ENCODE data around the gene FAS. TPM values are rescaled to one million over a fixed set of nuclear protein-coding genes. Genes with fewer than 3 reads are reported as not detected.

The FAS gene
- polyA plus RNA-seq, 1 of the 3 experiments (the other 2 are of a cell fraction), result 31.5 TPM

DNA sequence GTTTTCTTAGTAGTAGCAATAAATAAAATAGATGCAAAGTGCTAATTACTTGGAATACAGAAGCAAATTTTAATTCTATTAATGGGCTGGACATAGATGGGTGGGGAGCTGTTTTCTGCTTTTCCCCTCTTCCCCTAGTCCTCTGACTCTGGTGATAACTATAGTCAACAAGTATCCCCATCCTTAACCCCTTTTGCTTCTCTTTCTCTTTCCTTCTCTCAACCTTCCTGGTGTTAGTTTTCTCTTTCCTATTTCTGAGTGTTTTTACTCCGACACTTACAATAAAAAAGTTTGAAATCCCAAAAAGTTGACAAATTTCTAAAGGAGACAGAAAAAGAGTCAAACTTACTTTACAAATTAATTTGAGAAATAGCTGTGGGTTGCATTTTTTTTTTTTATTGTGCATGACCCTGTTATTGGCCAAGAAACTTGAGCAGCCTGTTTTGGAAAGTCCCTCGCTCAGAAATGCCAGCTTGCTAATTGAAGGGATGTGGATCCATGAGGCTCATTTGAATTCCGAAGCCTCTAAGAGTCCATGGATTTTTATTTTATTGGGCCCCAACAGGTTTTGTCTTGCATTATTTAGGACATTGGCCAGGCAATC lies 2.4 kb downstream of the FAS start:
- Histone ChIP-seq H3K4me1 (ENCODE audit: control insufficient read depth in 1 of 2, insufficient read depth in 2 of 2, low read depth in 1 of 2, low read length in 1 of 2) (peaks cover 8 to 20% of the 10 kb centered on the region in 2 experiments; a peak in 3 of 4 replicates), H3K4me3 (ENCODE audit: low read depth in 2 of 2, low read length in 1 of 2) (peak overlapping the region; percentile 17 to 28; a peak in 3 of 4 replicates), H3K9ac (no peak overlapping the region), H3K9me2 (no peaks in the 10 kb centered on the region), H3K4me2 (peak overlapping the region; percentile 91), H3K27ac (ENCODE audit: low read depth in 2 of 2, low read length in 1 of 2) (peak overlapping the region in 1 of 2 experiments; percentile 11; a peak in 1 of 4 replicates), H3K9me3 (no peaks in the 10 kb centered on the region), H3K79me2 (ENCODE audit: insufficient read depth) (peaks cover 64% of the 10 kb centered on the region), H4K20me1 (ENCODE audit: insufficient read depth) (no peaks in the 10 kb centered on the region), H3F3A (replicated peaks; ENCODE audit: insufficient read depth) (peaks cover 15% of the 10 kb centered on the region), H3K27me3 (ENCODE audit: insufficient read depth) (no peaks in the 10 kb centered on the region), H3K36me3 (replicated peaks in 1 of 2; ENCODE audit: control insufficient read depth in 1 of 2, insufficient read depth in 2 of 2, low read length in 1 of 2) (peaks cover 0 to 5% of the 10 kb centered on the region in 2 experiments), H2AFZ (ENCODE audit: low read depth) (no peak overlapping the region)
- TF ChIP-seq, protein P1, sequence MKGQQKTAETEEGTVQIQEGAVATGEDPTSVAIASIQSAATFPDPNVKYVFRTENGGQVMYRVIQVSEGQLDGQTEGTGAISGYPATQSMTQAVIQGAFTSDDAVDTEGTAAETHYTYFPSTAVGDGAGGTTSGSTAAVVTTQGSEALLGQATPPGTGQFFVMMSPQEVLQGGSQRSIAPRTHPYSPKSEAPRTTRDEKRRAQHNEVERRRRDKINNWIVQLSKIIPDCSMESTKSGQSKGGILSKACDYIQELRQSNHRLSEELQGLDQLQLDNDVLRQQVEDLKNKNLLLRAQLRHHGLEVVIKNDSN (IDR thresholded peaks at IDR 0.05; ENCODE audit: borderline replicate concordance, low read depth), result no peak
- TF ChIP-seq EP300 (IDR thresholded peaks at IDR 0.05; ENCODE audit: borderline replicate concordance in 1 of 2, low read depth in 1 of 2, low read length in 1 of 2), result no peak
- no peak for TF ChIP-seq MXI1 (IDR thresholded peaks at IDR 0.05; ENCODE audit: low read depth, low read length)
- no peak for TF ChIP-seq RAD21 (IDR thresholded peaks at IDR 0.05; ENCODE audit: low read length)
- TF ChIP-seq CHD2 (IDR thresholded peaks at IDR 0.05; ENCODE audit: low read length, partially characterized antibody), result no peak
- no peak for TF ChIP-seq RCOR1 (IDR thresholded peaks at IDR 0.05; ENCODE audit: low read length)
- TF ChIP-seq GATA2 (CRISPR knock-in tag; IDR thresholded peaks at IDR 0.05), result no peak
- no peak for TF ChIP-seq MEF2A (IDR thresholded peaks at IDR 0.05; ENCODE audit: borderline replicate concordance, low read depth)
- TF ChIP-seq FOXJ3 (CRISPR knock-in tag; IDR thresholded peaks at IDR 0.05), result no peak
- TF ChIP-seq ELF1 (IDR thresholded peaks at IDR 0.05), result no peak
- no peak for TF ChIP-seq SIN3A (IDR thresholded peaks at IDR 0.05; ENCODE audit: borderline replicate concordance, low read depth, low read length)
- no peak for TF ChIP-seq POLR2AphosphoS5 (IDR thresholded peaks at IDR 0.05; ENCODE audit: low read depth, low read length)
- TF ChIP-seq FOXM1 (IDR thresholded peaks at IDR 0.05; ENCODE audit: low read depth), result no peak
- no peak for TF ChIP-seq NRF1 (IDR thresholded peaks at IDR 0.05; ENCODE audit: low read depth, low read length)
- DNase-seq, result no peak
- CTCF ChIA-PET, result interaction anchor here (1.0 to 13.7 kb wide), 8 partner anchors 16 to 225 kb away, joined by 4 to 314 read pairs (median 17); no protein-coding TSS in a partner anchor
- WGBS (ENCODE audit: low lambda C conversion rate), result 51% methylated on average over 3 of the region's 3 CpGs
- POLR2A ChIA-PET, result no interaction called here

DNA sequence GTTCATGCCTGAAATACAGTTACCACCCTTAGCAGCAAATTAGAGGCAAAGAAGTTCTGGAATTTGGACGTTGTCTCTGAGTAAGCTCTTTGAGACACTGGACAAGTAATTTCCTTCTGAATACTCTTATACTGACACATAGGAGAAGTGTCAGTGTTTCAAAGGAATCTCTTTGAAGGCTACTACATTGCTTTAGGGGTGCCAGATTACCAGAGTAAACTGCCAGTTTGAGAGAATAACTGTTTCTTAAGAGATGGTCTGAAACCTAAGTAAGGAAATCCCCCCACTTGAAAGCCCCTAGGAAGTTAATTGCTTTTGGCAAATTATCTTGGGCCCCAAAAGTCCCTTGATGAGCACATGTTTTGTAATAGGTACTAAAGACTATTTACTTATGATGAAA lies 3.4 kb downstream of the FAS start:
- H3K9me2 ChIP-seq, result no peaks in the 10 kb centered on the region
- no peaks in the 10 kb centered on the region for H3K9me3 ChIP-seq
- POLR2A ChIA-PET, result no interaction called here
- no peaks in the 10 kb centered on the region for H4K20me1 ChIP-seq (ENCODE audit: insufficient read depth)
- 0 out of 2 replicates have a peak overlapping the region, but pooled peaks have one; percentile 1 for H3K9ac ChIP-seq
- DNase-seq, result no peak
- peaks cover 14% of the 10 kb centered on the region for H3F3A ChIP-seq (replicated peaks; ENCODE audit: insufficient read depth)
- H3K4me3 ChIP-seq (ENCODE audit: low read depth in 2 of 2, low read length in 1 of 2), result peak overlapping the region in 1 of 2 experiments; percentile 31; a peak in 1 of 4 replicates
- peak overlapping the region; percentile 52; the same call in 1 of the 2 replicates for H2AFZ ChIP-seq (ENCODE audit: low read depth)
- peaks cover 73% of the 10 kb centered on the region for H3K79me2 ChIP-seq (ENCODE audit: insufficient read depth)
- peak overlapping the region; percentile 91 for H3K4me2 ChIP-seq
- peaks cover 8 to 18% of the 10 kb centered on the region in 2 experiments; a peak in 3 of 4 replicates for H3K4me1 ChIP-seq (ENCODE audit: control insufficient read depth in 1 of 2, insufficient read depth in 2 of 2, low read depth in 1 of 2, low read length in 1 of 2)
- WGBS (ENCODE audit: low lambda C conversion rate), result 29% methylated on average over 1 of the region's 1 CpG
- H3K36me3 ChIP-seq (replicated peaks in 1 of 2; ENCODE audit: control insufficient read depth in 1 of 2, insufficient read depth in 2 of 2, low read length in 1 of 2), result peaks cover 0 to 5% of the 10 kb centered on the region in 2 experiments
- H3K27ac ChIP-seq (ENCODE audit: low read depth in 2 of 2, low read length in 1 of 2), result no peak overlapping the region
- no peaks in the 10 kb centered on the region for H3K27me3 ChIP-seq (ENCODE audit: insufficient read depth)
- CTCF ChIA-PET, result interaction anchor here (1.0 to 13.7 kb wide), 7 partner anchors 15 to 224 kb away, joined by 3 to 314 read pairs (median 7); no protein-coding TSS in a partner anchor
- no peak for TF ChIP-seq GABPA (IDR thresholded peaks at IDR 0.05; ENCODE audit: low read depth)
- TF ChIP-seq, protein P2, sequence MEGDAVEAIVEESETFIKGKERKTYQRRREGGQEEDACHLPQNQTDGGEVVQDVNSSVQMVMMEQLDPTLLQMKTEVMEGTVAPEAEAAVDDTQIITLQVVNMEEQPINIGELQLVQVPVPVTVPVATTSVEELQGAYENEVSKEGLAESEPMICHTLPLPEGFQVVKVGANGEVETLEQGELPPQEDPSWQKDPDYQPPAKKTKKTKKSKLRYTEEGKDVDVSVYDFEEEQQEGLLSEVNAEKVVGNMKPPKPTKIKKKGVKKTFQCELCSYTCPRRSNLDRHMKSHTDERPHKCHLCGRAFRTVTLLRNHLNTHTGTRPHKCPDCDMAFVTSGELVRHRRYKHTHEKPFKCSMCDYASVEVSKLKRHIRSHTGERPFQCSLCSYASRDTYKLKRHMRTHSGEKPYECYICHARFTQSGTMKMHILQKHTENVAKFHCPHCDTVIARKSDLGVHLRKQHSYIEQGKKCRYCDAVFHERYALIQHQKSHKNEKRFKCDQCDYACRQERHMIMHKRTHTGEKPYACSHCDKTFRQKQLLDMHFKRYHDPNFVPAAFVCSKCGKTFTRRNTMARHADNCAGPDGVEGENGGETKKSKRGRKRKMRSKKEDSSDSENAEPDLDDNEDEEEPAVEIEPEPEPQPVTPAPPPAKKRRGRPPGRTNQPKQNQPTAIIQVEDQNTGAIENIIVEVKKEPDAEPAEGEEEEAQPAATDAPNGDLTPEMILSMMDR (IDR thresholded peaks at IDR 0.05), result no peak
